HG03460 (cell line): ENCODE results near the gene ZBTB25.

Experiments
- ATAC-seq: cut with Tn5 transposase; IDR thresholded peaks from one replicate; pipeline ENCODE4 v1.9.1; 2021; ENCODE audit not compliant: unreplicated experiment

ZBTB25 gene

DNA sequence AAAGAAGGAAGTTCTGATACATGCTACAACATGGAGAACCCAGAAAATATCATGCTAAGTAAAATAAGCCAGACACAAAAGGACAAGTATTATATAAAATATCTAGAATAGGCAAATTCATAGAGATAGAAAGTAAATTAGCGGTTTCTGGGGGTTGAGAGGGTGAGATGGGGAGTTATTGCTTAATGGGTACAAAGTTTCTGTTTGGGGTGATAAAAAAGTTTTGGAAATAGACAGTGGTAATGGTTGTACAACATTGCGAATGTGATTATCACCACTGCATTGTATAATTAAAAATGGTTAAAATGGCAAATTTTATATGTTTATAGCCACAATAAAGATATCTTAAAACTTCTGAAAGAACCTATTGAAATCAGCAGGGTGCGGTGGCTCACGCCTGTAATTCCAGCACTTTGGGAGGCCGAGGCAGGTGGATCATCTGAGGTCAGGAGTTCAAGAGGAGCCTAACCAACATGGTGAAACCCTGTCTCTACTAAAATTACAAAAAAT, 15.0 kb downstream of the ZBTB25 start:
- no peak for ATAC-seq

DNA sequence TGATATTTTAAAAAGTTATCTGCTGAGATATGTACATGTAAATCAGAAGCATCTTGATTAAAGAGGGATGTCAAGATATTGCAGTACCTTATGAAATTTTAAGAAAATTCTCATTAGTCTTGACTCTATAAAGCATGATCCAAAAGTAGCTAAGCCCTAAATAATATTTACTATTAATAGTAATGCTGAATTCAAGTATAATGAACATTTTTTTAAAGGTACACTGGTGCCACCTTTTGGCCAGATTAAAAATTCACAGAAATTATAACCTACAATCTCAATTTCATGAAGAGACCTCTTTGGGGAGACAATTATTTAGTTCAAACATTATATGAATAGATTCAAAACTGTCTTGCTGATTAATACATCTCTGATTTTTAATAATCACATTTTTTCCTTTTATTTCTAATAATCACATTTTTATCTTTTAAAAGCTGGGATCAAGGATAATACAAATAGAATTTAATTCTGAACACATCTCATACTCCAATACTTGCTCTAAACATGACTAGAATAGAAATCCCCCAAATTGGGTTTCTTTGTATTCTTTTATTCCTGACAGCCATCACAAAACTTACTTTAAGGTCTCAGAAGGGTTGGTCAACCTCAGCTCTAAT, 24.9 kb downstream of the ZBTB25 start:
- no peak for ATAC-seq

DNA sequence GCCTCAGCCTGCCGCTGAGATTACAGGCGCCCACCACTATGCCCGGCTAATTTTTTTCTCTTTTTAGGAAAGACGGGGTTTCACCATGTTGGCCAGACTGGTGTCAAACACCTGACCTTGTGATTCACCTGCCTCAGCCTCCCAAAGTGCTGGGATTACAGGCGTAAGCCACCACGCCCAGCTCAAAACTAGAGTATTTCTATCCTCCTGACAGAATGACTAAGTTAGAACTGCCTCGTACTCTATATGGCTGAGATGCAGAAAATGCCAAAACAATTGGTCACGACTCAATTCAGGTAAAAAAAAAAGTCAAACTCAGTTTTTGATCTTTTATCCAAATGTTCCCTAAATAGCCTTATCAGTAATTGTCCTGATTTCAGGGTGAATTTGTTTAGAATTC, 27.2 kb downstream of the ZBTB25 start:
- no peak for ATAC-seq

DNA sequence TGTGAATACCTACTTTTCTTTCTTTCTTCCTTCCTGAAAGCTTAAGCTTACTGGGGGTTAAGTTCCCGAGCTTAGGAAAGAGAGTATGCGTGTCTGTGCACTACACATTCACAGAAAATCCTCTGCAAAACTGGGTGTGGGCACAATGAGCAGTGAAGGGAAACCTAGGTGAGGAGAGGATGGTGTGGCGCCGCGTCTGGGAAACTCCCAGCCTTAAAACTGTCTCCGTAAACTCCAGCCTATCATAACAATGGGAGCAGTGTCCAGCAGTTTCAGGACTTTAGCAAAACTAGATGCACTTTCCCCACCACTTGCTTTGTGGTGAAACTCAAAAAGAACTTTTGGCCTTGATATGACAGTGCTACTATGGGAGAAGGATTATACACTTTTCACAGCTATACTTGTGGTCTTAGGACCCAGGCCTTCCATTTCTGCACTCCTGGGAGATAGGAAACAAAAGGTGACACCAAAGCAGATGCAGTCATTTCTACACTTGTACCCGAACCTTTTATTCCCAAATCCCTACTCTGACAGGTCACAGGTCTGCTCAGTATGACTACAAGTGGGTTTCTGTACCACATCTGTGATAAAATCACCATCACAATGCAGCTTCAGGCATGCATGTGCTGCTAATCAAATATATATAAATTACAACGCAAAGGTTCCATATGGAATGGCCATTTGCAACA, 27.9 kb downstream of the ZBTB25 start:
- ATAC-seq = no peak

DNA sequence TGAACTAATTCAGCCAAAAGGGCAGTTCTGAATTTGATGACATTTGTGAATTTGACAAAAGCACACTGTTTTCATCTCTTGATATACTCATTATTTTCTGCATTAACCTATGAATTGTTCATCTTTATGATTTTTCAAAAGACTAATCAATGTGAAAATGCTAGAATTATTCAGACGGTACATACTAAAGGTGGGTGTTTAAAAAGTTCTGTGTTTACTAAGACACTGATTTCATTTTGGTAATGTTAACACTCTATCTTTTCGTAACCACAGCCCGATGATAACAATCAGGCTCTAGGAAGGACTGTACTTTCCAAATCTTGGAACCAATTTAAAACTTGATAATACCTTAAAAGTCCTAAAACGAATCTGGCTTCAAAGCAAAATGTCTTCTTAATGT, 28.9 kb downstream of the ZBTB25 start:
- ATAC-seq = no peak

DNA sequence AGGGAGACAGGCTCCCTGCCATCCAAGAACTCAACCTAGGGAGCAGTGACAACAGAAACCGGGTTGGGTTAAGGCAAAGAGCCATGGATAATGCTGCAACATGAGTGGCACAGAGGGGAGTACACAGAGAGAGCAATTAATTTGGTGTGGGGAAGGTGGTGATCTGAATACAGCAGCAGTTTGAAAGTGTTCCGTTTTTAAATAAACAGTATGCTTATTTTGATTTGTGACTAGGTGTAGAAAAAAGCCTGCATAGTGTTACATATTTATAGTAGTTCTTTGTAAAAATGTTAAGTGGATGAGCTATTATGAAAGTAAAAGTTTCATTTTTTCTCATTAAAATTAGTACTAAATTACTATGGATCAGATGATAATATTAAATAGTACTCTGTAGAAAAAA, 29.6 kb downstream of the ZBTB25 start:
- no peak for ATAC-seq

DNA sequence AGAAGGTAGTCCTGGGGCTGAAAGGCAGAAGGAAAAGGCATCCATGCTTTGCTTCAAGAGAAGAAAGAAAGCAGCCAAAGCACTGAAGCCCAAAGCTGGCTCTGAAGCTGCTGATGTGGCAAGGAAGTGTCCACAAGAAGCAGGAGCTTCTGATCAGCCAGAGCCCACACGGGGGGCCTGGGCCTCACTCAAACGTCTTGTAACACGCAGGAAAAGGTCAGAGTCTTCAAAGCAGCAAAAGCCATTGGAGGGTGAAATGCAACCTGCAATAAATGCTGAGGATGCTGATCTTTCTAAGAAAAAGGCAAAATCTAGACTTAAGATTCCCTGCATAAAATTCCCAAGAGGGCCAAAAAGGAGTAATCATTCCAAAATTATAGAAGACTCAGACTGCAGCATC, 35.2 kb downstream of the ZBTB25 start:
- ATAC-seq = no peak

DNA sequence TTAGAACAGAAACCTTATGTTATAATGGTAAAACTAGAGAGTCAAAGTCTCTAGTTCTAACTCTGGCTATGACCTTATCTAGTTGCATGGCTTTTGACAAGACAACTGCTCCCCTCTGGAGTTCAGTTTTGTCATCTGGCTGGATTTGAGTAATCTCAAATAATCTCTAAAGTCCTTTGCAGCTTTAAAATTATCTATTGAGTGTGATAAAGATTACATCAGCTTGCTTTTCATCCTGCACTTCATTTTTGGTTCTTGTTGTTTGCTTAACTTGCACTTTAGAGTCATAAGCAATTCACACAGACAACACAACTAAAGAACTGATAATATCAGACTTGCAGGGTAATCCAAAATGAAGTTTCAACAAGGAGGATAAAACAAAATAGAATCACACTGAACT, 36.1 kb downstream of the ZBTB25 start:
- ATAC-seq = no peak

DNA sequence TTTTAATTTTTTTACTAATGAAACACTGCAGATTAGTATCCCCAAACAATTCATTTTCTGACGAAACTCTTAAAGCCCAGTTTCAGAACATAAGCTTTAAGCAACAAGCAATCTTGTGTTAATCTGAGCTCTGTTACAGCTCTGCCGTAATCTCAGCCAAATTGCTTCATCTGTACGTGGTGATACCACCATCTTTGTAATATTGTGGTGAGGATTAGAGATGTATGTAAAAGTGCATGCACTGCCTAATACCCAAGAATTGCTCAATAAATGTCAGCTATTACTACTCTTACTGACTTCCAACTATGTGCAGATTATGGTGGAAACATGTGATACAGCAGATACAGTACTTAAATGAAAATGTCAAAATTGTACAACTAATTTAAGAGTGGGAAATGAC, 36.5 kb downstream of the ZBTB25 start:
- no peak for ATAC-seq

DNA sequence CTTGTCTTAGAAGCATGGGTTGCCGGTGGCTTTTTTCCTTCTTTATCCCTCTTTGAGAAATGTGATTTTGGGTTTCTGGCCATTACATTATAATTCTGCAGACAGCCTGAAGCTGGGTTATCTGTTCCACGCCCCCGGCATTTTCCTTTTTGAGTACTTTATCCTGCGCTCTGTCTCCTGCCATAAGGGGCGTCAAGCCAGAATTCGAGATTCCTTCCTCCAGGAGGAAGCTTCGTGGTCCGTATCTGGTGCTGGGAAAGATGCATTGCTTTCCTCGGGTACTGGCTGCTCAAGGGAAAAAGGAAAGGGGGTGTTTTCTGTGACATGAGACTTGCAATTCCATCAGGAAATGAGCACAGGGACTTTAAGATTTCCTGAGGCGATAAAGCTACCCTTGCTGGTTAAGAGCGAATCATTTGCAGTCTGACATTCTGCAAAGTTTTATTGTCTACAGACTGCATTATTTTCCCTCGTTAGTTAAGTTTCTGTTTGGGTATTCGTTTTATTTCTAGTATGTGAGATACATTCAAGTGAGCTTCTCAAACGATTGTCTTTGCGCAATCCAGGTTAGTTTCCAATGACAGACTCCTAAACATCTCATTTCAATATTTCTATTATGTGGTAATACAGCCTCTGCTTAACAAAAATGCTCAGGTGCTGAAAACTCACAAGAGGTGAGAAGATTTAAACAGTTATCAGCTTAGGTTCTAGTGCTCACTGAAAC, 37.6 kb downstream of the ZBTB25 start:
- ATAC-seq = no peak

DNA sequence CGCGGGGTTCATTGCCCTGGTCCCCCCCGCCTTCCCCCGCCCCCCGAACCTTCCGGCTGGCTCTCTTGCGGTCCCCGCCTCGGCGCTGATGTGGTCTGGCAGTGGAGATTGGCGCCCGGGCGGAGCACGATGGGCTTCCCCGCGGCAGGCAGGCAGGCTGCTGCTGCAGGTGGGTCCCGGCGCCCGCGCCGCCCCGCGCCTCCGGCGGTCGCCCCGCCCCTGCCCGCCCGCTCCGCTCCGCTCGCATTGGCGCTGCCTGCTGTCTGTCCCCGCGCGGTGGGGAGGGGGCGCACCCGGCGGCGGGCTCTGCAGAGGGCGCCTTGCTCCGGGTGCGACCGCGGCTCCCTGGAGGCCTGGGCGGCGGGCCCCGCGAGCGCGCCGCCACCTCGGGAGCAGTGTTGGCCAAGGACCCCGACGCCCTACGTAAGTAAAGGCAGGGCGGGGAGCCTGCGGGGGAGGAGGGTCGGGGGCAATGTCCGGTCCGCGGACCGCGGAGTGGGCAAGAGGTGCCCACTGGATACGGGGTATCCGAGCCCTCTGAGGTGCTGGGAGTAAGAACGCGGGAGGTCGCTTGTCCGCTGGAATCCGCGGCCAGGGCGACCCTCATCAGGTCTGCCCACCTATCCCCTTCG, 38.3 kb downstream of the ZBTB25 start, which contains the start of gene AKAP5:
Gene AKAP5 (plus strand): TSS at position 309 of the 632 bp plus-strand sequence. CDS start 2,896 bp downstream, outside the sequence.
- peak; percentile 51 for ATAC-seq

DNA sequence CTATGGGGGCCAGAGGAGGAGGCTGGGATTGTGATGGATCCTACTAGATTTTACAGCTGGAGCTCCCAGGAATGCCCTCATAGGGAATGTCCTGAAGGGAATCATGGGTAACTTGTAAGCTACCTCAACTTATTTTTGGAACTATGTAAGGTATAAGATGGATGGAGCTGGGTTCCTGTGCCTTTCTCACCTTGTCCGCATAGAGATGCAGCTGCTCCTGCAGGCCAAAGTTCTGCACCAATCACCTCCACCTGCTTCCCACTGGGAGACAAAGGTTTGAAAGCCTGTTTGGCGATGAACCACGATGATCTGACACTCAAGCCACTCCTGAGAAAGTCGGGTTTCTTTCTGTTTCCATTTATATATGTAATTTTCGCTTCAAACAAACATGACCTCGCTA, 39.0 kb downstream of the ZBTB25 start:
- ATAC-seq = peak; percentile 2

DNA sequence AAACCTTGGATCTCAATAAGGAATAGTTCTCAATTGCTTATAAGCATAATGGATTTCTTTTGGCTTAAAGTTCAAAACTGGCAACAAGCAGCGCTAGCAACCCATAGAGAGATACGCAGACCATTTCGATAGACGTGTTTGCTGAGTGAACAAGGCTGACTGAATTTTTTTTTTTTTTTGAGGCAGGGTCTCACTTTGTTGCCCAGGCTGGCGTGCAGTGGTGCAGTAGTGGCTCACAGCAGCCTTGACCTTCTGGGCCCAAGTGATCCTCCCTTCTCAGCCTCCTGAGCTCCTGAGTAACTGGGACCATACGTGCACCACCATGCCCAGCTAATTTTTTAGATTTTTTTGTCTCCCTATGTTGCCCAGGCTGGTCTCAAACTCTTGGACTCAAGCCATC, 39.8 kb downstream of the ZBTB25 start:
- ATAC-seq = no peak

DNA sequence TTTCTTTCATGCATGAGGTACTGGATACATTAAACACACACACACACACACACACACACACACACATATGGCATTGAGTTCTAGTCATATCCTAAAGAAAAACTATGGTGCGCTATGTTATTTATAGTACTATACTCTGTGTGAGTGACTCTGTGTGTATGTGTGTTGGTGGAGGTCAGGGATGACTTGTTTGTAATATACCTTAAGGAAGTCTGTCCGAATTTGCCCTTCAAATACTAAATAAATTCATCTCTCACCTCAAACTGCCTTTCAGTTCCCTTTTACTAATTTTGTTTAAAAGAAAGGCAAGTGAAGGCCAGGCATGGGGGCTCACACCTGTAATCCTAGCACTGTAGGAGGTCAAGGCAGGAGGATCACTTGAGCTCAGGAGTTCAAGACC, 40.4 kb downstream of the ZBTB25 start:
- no peak for ATAC-seq

DNA sequence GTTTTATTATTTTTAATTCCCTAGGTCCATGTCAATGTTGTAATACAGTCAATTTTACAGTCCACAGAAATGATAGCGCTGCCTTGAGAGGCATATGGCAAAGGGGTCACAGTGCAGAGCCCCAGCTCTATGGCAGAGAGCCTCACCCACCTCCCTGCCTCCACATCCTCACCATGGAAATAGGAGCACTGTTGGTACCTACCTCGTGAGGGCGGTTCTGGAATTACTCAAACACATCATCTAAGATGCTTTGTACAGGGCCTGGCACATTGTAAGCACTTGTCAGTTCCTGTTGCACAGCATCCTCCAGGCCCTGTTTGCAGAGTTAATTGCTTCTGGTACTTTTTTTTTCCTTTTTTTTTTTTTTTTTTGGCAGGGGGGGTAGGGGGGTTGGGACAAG, 42.4 kb downstream of the ZBTB25 start:
- no peak for ATAC-seq

DNA sequence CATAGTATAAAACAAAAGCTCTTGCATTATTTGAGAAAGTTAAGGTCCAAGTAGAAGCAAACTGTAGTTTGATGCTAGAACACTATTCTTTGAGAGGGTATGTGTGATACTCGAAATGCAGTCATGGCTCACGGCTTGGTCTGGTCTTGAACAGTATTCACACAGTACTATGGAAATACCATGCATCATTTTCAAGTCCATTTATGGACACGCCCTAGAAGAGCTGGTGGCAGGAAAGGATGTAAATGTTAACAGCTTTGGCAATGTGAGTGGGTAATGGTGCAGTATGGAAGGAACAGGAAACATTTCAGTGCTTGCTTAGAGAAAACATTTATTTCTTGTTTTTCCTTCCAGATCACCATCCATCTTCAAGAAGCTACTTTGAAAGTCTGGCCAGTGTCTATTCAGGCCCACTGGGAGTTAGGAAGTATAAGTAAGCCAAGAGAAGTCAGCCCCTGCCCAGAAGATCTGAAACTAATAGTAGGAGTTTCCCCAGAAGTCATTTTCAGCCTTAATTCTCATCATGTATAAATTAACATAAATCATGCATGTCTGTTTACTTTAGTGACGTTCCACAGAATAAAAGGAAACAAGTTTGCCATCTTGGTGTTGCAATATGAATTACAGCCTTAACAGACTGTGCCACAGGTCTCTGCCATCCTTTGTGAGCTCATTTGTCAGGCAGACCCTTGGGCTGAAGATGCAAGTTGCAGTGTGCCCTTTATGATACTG, 44.1 kb downstream of the ZBTB25 start:
- no peak for ATAC-seq

DNA sequence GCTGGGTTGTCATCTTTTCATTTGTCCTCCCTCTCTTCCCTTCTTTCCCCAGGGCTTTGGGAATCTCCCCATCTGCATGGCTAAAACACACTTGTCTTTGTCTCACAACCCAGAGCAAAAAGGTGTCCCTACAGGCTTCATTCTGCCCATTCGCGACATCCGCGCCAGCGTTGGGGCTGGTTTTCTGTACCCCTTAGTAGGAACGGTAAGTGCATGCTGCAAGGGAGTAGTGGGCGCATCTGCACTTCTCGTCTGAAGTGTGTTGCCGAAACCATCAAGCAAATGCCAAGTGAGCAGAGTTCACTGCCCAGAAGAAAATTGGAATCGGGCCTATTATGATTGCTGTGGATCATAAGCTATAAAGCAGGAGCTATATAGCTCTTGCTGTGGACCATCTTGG, 49.0 kb downstream of the ZBTB25 start:
- no peak for ATAC-seq

DNA sequence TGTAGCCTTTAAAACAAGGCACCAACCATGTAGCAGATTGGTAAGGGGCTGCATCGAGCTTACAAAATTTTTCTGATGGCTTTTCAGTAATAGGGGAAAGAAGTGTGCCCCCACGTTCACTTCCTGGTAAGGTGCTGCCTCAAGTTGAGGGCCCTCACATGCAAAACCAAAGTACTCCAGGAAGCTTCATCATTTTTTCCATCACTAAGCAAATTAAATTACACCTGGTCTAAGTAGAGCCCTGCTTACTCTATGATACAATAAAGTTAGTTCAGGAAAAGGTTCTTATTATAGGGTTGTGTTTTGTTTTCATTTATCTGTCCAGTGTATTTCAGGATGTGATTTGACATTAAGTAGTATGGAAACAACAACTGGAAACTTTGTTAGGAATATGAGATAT, 53.4 kb downstream of the ZBTB25 start:
- ATAC-seq = no peak

DNA sequence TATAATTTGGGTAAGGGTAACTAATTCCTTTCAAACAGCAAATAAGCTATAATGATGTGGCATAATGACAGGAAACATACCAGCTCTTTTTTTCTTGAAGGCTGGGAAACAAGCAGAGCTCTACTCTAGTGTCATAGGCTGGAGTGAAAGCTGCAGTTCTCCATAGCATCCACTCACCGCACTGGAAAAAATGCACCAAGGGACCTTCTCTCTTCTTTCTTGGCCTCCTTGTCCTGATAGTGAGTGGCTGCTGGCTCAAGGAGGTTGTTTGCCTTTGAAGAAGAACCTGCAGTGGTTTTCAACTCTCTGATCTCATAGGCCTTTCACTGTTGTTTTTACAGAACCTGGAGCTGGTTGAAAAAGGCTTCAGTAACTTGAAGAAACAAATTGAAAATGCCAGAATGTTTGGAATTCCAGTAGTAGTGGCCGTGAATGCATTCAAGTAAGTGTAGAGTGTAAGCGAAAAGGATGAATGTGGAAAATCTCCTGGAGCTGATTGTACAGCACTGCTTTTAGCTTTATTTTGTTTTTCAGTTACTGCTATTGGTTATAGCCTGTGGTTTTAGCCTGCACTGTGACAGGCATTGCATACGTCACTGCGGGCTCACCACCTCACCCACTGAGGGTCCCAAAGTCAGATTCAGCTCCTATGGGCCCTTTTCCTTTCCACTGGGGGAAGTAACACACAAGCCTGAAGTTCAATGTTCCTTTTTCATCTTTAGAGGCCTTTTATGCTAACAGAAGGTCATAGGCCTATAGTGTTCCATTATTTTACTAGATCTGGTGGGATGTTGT, 55.6 kb downstream of the ZBTB25 start:
- no peak for ATAC-seq
